Fibroblast of the aortic adventitia (primary cell): ENCODE measurements around the gene ANKEF1. TPM values are rescaled to one million over a fixed set of nuclear protein-coding genes. Genes with fewer than 3 reads are reported as not detected.
A peak's percentile ranks its signal among the peaks of the same experiment; 100 is the strongest.

Source experiments
- DNase-seq: peaks from one replicate; pipeline ENCODE4 v3.0.0-alpha.2; 2010; ENCODE audit warnings: low read depth
- H3K4me3 ChIP-seq: 2 replicates; pipeline ENCODE4 v1.5.1; 2011; ENCODE audit warnings: low read depth, mild to moderate bottlenecking, control low read depth, low read length, moderate library complexity
- total RNA-seq: library from RNA; depleted of rRNA; stranded (reverse); fragments of >200 nt; gene quantifications from 2 replicates; pipeline ENCODE4 v1.2.3, GENCODE V29; 2012; ENCODE audit warnings: low replicate concordance
- TF ChIP-seq, protein P1 (sequence below): IDR thresholded peaks from 2 replicates; pipeline ENCODE4 v1.5.1; 2011; ENCODE audit warnings: mild to moderate bottlenecking, low read length, control low read depth, inconsistent platforms; ENCODE audit not compliant: insufficient read depth

The ANKEF1 gene
- total RNA-seq, 1 donor = 1.8 TPM

DNA sequence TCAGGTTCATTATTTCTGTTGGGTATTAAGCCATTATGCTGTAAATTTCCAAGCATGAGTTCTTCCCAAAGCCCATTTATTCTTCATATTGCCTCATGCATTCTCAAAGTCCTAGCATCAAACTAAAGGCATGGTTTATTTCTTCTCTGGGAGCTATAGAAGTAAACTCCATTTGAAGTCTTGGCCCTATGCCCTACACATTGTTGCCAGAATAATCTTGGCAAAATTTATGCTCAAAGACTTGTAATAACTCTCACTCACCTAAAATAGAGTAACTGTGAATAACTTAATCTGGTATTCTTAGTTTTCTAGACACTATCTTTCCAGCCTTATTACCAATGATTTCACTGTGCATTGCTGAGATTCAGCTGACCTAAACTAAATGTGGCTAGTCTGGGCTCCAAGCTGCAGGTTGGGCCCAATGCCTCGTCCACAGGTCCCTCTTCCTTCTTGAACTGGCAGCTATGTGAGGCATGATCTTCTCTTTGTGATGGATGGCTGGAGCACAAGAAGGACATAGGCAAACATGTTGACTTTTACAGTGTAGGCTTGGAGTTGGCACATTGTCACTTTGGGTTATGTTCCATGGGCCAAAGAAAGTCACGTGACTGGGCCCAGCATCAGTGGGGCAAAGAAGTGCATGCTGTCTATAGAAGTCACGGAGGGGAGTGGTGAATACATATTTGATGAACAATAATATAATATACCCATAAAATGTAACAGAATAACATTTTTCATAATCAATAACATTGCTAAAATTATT is 39.1 kb upstream of the ANKEF1 start:
- peak; percentile 23 for DNase-seq
- H3K4me3 ChIP-seq = no peak overlapping the region
- TF ChIP-seq, protein P1, sequence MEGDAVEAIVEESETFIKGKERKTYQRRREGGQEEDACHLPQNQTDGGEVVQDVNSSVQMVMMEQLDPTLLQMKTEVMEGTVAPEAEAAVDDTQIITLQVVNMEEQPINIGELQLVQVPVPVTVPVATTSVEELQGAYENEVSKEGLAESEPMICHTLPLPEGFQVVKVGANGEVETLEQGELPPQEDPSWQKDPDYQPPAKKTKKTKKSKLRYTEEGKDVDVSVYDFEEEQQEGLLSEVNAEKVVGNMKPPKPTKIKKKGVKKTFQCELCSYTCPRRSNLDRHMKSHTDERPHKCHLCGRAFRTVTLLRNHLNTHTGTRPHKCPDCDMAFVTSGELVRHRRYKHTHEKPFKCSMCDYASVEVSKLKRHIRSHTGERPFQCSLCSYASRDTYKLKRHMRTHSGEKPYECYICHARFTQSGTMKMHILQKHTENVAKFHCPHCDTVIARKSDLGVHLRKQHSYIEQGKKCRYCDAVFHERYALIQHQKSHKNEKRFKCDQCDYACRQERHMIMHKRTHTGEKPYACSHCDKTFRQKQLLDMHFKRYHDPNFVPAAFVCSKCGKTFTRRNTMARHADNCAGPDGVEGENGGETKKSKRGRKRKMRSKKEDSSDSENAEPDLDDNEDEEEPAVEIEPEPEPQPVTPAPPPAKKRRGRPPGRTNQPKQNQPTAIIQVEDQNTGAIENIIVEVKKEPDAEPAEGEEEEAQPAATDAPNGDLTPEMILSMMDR = no peak

DNA sequence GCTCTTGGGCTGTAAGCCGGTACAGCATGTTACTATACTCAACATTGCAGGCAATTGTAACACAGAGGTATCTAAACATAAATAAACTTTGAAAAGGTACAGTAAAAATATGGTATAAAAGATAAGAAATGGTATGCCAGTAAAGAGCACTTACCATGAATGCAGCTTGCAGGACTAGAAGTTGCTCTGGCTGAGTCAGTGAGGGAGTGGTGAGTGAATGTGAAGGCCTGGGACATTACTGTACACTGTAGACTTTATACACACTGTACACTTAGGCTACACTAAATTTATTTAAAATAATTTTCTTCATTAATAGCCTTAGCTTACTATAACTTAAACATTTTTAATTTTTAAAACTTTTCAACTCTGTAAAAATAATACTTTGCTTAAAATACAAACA is 37.8 kb upstream of the ANKEF1 start:
- TF ChIP-seq, protein P1 = no peak
- DNase-seq = peak; percentile 7
- H3K4me3 ChIP-seq = no peak overlapping the region

DNA sequence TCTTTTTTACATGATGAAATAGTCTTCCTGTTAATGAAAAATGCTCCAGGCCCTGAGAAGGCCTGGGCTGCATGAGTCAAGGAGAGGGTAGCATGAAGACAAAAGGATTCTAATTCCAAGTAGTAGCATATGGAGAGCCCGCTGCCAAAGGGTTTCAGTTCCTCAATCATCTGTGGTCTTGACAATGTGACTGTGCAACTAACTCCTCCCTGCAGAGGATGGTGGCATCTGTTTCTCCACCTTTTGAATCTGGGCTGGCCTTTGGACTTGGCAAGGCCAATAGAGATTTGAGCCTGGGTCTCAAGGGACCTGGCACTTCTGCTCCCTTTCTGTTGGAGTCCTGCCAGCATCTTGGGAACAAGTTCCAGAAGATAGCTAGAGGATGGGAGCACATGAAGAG is 35.1 kb upstream of the ANKEF1 start:
- no peak overlapping the region for H3K4me3 ChIP-seq
- TF ChIP-seq, protein P1 = no peak
- no peak for DNase-seq

DNA sequence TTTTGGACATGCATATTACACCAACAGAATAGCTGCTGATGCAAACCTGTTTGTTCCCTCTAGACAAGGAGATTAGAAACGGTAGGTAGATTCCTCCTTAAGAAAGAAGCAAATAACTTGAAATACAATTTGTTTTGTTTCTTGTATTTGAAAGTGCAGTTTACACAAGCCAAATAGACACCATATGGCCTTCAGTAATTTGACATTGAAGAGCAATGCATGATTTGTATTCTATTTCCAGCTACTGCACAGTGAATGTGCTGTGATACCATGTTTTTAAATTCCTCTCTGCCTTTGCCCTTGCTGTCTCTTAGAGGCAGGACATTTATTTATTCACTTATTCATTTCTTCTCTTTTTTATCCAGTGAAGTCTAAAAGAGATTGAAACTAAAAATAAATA is 31.9 kb upstream of the ANKEF1 start:
- DNase-seq = no peak
- no peak overlapping the region for H3K4me3 ChIP-seq
- TF ChIP-seq, protein P1 = no peak

DNA sequence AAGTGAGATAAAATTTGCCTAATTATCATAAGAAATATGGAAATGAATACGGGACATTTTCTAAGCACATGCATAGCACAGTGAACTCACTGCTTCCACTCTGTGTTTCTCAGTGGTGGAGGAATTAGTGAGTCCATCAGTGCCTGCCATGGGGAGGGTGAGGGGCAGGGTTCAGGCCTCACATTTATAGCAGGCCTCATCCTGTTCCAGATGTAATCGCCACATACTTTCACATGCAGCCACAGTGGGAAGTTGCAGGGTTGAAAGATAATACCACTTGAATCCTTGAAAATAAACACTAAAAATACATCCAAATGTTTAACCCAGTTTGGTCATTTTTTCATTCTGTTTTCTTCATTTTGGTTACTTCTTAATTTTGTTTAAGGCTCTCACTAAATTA is 29.9 kb upstream of the ANKEF1 start:
- DNase-seq = no peak
- TF ChIP-seq, protein P1 = no peak
- no peak overlapping the region for H3K4me3 ChIP-seq

DNA sequence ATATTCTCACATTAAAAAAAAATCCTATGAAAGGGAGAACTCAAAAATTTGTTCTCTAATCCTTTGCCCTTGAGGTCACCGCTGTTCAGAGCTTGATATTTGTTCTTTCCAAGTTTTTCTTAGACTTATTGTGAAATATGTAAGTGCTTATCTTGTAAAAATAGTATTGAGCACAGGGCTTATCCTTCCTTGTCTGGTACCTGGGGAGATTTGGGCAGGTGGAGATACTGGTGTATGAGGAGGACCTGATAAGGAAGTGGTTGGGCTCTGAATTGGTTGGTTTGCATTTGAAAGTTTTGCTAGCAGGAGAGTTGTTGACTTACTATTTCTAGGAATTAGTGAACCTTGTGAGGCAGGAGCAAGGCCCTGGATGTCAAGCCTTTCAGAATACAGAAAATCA is 28.9 kb upstream of the ANKEF1 start:
- DNase-seq = no peak
- TF ChIP-seq, protein P1 = no peak
- no peak overlapping the region for H3K4me3 ChIP-seq
